ENCODE data around the gene PLK1. TPM values are rescaled to one million over a fixed set of nuclear protein-coding genes. Genes with fewer than 3 reads are reported as not detected.

PLK1 gene
- total and polyA plus RNA-seq, 2 experiments from 2014 or later: 69.0 to 141 TPM

GRCh38 chr16:23687034-23687808 is 8.5 kb downstream of the PLK1 start:
- no peaks in the 10 kb centered on the region for H3K9me3 Mint-ChIP-seq
- no peaks in the 10 kb centered on the region for H3K27me3 ChIP-seq (ENCODE audit: insufficient read depth)
- H4K20me1 ChIP-seq (replicated peaks; ENCODE audit: insufficient read depth): peaks cover 18% of the 10 kb centered on the region
- peaks cover 67% of the 10 kb centered on the region for H3K36me3 ChIP-seq (ENCODE audit: insufficient read depth)
- peaks cover 10% of the 10 kb centered on the region for H3K27me3 Mint-ChIP-seq (ENCODE audit: insufficient read depth, low read depth, poor library complexity)
- no peak overlapping the region for H3K4me2 ChIP-seq
- H3K4me1 ChIP-seq (ENCODE audit: insufficient read depth): no peaks in the 10 kb centered on the region
- DNase-seq (ENCODE audit: low spot score) (no peak), ATAC-seq (no peak)
- H3K4me3 Mint-ChIP-seq: no peak overlapping the region
- H3K27ac Mint-ChIP-seq: no peak overlapping the region; the same call in 1 of the 2 replicates
- H3K36me3 Mint-ChIP-seq (ENCODE audit: low read depth): peaks cover 91% of the 10 kb centered on the region
- peaks cover under 1% of the 10 kb centered on the region; the same call in 1 of the 3 replicates for H3K4me1 Mint-ChIP-seq
- no peaks in the 10 kb centered on the region for H3K9me2 ChIP-seq (ENCODE audit: insufficient read depth)
- H3K27ac ChIP-seq (ENCODE audit: low read depth): no peak overlapping the region
- peaks cover 19% of the 10 kb centered on the region for H3K79me2 ChIP-seq (replicated peaks; ENCODE audit: insufficient read depth)
- H3K4me3 ChIP-seq: no peak overlapping the region
- H3F3A ChIP-seq (replicated peaks; ENCODE audit: low read depth): peaks cover 11% of the 10 kb centered on the region; the same call in 1 of the 2 replicates
- no peak overlapping the region for H2AFZ ChIP-seq
- TF ChIP-seq EZH2phosphoT487 (IDR thresholded peaks at IDR 0.05; ENCODE audit: unreplicated experiment) (peak; percentile 58), NANOG (IDR thresholded peaks at IDR 0.05; ENCODE audit: borderline replicate concordance) (no peak)

GRCh38 chr16:23689442-23690187 is 10.9 kb downstream of the PLK1 start:
- ATAC-seq (no peak), DNase-seq (ENCODE audit: low spot score) (no peak)
- Histone ChIP-seq H3K4me1 (ENCODE audit: insufficient read depth) (peaks cover 6% of the 10 kb centered on the region; the same call in 1 of the 2 replicates), H3K36me3 (ENCODE audit: insufficient read depth) (peaks cover 50% of the 10 kb centered on the region), H3K4me2 (no peak overlapping the region), H3K27me3 (ENCODE audit: insufficient read depth) (no peaks in the 10 kb centered on the region), H3K79me2 (replicated peaks; ENCODE audit: insufficient read depth) (peaks cover 10% of the 10 kb centered on the region; the same call in 1 of the 2 replicates), H3K9me2 (ENCODE audit: insufficient read depth) (no peaks in the 10 kb centered on the region), H3K27ac (ENCODE audit: low read depth) (no peak overlapping the region), H4K20me1 (replicated peaks; ENCODE audit: insufficient read depth) (peaks cover 12% of the 10 kb centered on the region), H2AFZ (no peak overlapping the region), H3F3A (replicated peaks; ENCODE audit: low read depth) (peaks cover 5% of the 10 kb centered on the region; the same call in 1 of the 2 replicates), H3K4me3 (no peak overlapping the region)
- H3K9me3 Mint-ChIP-seq: no peaks in the 10 kb centered on the region
- no peak overlapping the region for H3K27ac Mint-ChIP-seq
- H3K4me1 Mint-ChIP-seq: peaks cover 4% of the 10 kb centered on the region; the same call in 2 of the 3 replicates
- no peak overlapping the region for H3K4me3 Mint-ChIP-seq
- H3K36me3 Mint-ChIP-seq (ENCODE audit: low read depth): peaks cover 68% of the 10 kb centered on the region
- H3K27me3 Mint-ChIP-seq (ENCODE audit: insufficient read depth, low read depth, poor library complexity): peaks cover 5% of the 10 kb centered on the region
- TF ChIP-seq EZH2phosphoT487 (IDR thresholded peaks at IDR 0.05; ENCODE audit: unreplicated experiment) (no peak), ZNF331 (CRISPR knock-in tag; IDR thresholded peaks at IDR 0.05; ENCODE audit: low read depth) (no peak), ETS1 (IDR thresholded peaks at IDR 0.05) (no peak), CREB1 (CRISPR knock-in tag; IDR thresholded peaks at IDR 0.05; ENCODE audit: low read depth) (no peak), EZH2 (IDR thresholded peaks at IDR 0.05; ENCODE audit: low read depth, unreplicated experiment) (no peak), REST (IDR thresholded peaks at IDR 0.05; ENCODE audit: unreplicated experiment) (no peak), ZNF114 (CRISPR knock-in tag; IDR thresholded peaks at IDR 0.05) (no peak)
